ENCODE measurements around the gene SLC22A1. TPM values are rescaled to one million over a fixed set of nuclear protein-coding genes. Genes with fewer than 3 reads are reported as not detected.

The SLC22A1 gene
- total and polyA plus RNA-seq, 2 of the 8 experiments (the other 6 are each of a cell fraction or from before 2014, with no cell fraction given): 0.12 to 0.45 TPM

DNA sequence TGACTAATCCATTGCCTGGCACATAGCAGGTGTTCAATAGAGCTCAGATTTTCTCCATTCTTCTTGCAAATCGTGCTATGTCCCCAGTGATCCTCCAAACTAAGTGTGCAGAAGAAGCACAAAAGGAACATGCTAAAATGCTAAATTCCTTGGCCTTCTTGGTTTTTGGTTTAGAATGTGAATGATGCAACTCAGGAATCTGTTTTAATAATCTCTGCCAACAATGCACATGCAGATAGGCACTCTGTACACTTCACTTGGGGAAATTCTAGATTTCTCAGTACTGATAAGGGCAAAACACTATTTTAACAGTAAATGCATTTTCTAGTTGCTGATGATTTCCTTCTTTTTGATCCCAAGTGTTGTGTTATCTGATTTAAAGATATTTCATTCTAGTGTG is 35.2 kb downstream of the SLC22A1 start:
- H2AK5ac ChIP-seq (ENCODE audit: low read depth, low read length): no peak overlapping the region
- no peak overlapping the region for H3K14ac ChIP-seq (ENCODE audit: insufficient read length)
- H3K79me1 ChIP-seq (ENCODE audit: low read depth, low read length): no peaks in the 10 kb centered on the region
- no peak overlapping the region for H2BK15ac ChIP-seq (ENCODE audit: low read length)
- H3K4ac ChIP-seq (replicated peaks; ENCODE audit: insufficient read length, low read depth, low read length): no peak overlapping the region
- H4K8ac ChIP-seq (ENCODE audit: extremely low read depth, insufficient read depth, low read length): no peak overlapping the region
- 94% methylated on average over 1 of the region's 1 CpG; no CpG with 5 or more reads in 1 of the 2 experiments for WGBS, 2 experiments (ENCODE audit: extremely low coverage in 1 of 2, insufficient coverage in 1 of 2, insufficient read length in 1 of 2, insufficient replicate concordance in 2 of 2, low coverage in 1 of 2, low lambda C conversion rate in 2 of 2, missing lambda C conversion rate in 1 of 2)
- H4K20me1 ChIP-seq (replicated peaks in 1 of 2; ENCODE audit: control insufficient read depth in 1 of 2, insufficient read depth in 2 of 2, low read length in 2 of 2): no peaks in the 10 kb centered on the region
- no peak overlapping the region for H4K5ac ChIP-seq (ENCODE audit: insufficient read length, low read depth, low read length)
- FAIRE-seq: no peak
- H3K18ac ChIP-seq (ENCODE audit: extremely low read depth, low read length): no peak overlapping the region
- peaks cover 0 to 6% (median 3%) of the 10 kb centered on the region in 4 experiments; a peak in 5 of 7 replicates for H3K4me1 ChIP-seq (replicated peaks in 1 of 4; ENCODE audit: control insufficient read depth in 3 of 4, insufficient read depth in 4 of 4, low read length in 3 of 4)
- no peak overlapping the region for H3K4me2 ChIP-seq (ENCODE audit: insufficient read depth in 1 of 2, low read depth in 2 of 2, low read length in 2 of 2)
- no peak overlapping the region for H2BK5ac ChIP-seq (ENCODE audit: low read depth, low read length)
- H3K23ac ChIP-seq (ENCODE audit: insufficient read length): no peak overlapping the region
- no peak overlapping the region for H4K91ac ChIP-seq (replicated peaks; ENCODE audit: insufficient read length, low read length)
- no peak overlapping the region for H2BK120ac ChIP-seq (replicated peaks; ENCODE audit: low read depth, low read length)
- no peak overlapping the region for H3K56ac ChIP-seq (replicated peaks; ENCODE audit: insufficient read length, low read depth, low read length)
- H3K9me3 ChIP-seq (ENCODE audit: insufficient read depth in 2 of 2, low read depth in 1 of 2, low read length in 1 of 2): no peaks in the 10 kb centered on the region
- H3K36me3 ChIP-seq (ENCODE audit: control insufficient read depth in 2 of 4, insufficient read depth in 4 of 4, low read length in 3 of 4): no peaks in the 10 kb centered on the region
- H3K27ac ChIP-seq (ENCODE audit: low read depth, low read length): no peak overlapping the region
- H3K9ac ChIP-seq (replicated peaks in 1 of 4; ENCODE audit: extremely low read depth in 1 of 4, low read depth in 3 of 4, low read length in 3 of 4): no peak overlapping the region
- POLR2A ChIA-PET (ENCODE audit: partially characterized antibody): interaction anchor here (1.4 kb wide), 1 partner anchor 16 kb away, joined by 3 read pairs; no protein-coding TSS in a partner anchor
- H3K27me3 ChIP-seq (replicated peaks in 1 of 4; ENCODE audit: control insufficient read depth in 3 of 4, extremely low read depth in 1 of 4, insufficient read depth in 3 of 4, low read length in 3 of 4): no peaks in the 10 kb centered on the region
- H2BK20ac ChIP-seq (ENCODE audit: low read length): no peak overlapping the region
- no peak for DNase-seq (ENCODE audit: low read depth in 1 of 2, low spot score in 2 of 2)
- no peak overlapping the region for H3K4me3 ChIP-seq (ENCODE audit: extremely low read depth in 1 of 4, insufficient read depth in 2 of 4, low read depth in 3 of 4, low read length in 4 of 4)
- TF ChIP-seq RAD21 (IDR thresholded peaks at IDR 0.05 in 1 of 2, conservative IDR thresholded peaks at IDR 0.05 in 1 of 2; ENCODE audit: low read depth in 2 of 2, low read length in 2 of 2) (no peak), SP1 (IDR thresholded peaks at IDR 0.05; ENCODE audit: low read depth, low read length) (no peak), CBX5 (IDR thresholded peaks at IDR 0.05; ENCODE audit: low read depth, low read length) (no peak), KDM4A (IDR thresholded peaks at IDR 0.05; ENCODE audit: low read depth, low read length, severe bottlenecking) (no peak), POLR2AphosphoS5 (IDR thresholded peaks at IDR 0.05; ENCODE audit: low read depth, low read length) (no peak), RXRA (IDR thresholded peaks at IDR 0.05; ENCODE audit: insufficient read depth, low read depth, low read length) (no peak), SP2 (IDR thresholded peaks at IDR 0.05; ENCODE audit: low read length) (no peak), HDAC6 (IDR thresholded peaks at IDR 0.05; ENCODE audit: low read depth, low read length) (no peak), EZH2 (IDR thresholded peaks at IDR 0.05; ENCODE audit: low read depth, low read length, severe bottlenecking) (no peak), CTBP2 (IDR thresholded peaks at IDR 0.05; ENCODE audit: borderline replicate concordance, insufficient read depth, insufficient read length, low read length) (no peak)
- H3K23me2 ChIP-seq (ENCODE audit: low read depth, low read length): no peaks in the 10 kb centered on the region
- CTCF ChIA-PET (ENCODE audit: partially characterized antibody): interaction anchor here (1.2 to 1.7 kb wide), 2 partner anchors 18 to 68 kb away, joined by 3 to 4 read pairs; no protein-coding TSS in a partner anchor
- H3K79me2 ChIP-seq (ENCODE audit: control insufficient read depth in 1 of 2, insufficient read depth in 2 of 2, low read length in 2 of 2): no peaks in the 10 kb centered on the region
- H2AFZ ChIP-seq (ENCODE audit: low read length): no peak overlapping the region
- H2BK12ac ChIP-seq (ENCODE audit: low read depth, low read length): no peak overlapping the region
